Measurements from ENCODE around the gene FKBP8. TPM values are rescaled to one million over a fixed set of nuclear protein-coding genes. Genes with fewer than 3 reads are reported as not detected.
A peak's percentile ranks its signal among the peaks of the same experiment; 100 is the strongest.

Gene FKBP8
- total RNA-seq, 1 donor from 2014 or later, result 195 TPM

DNA sequence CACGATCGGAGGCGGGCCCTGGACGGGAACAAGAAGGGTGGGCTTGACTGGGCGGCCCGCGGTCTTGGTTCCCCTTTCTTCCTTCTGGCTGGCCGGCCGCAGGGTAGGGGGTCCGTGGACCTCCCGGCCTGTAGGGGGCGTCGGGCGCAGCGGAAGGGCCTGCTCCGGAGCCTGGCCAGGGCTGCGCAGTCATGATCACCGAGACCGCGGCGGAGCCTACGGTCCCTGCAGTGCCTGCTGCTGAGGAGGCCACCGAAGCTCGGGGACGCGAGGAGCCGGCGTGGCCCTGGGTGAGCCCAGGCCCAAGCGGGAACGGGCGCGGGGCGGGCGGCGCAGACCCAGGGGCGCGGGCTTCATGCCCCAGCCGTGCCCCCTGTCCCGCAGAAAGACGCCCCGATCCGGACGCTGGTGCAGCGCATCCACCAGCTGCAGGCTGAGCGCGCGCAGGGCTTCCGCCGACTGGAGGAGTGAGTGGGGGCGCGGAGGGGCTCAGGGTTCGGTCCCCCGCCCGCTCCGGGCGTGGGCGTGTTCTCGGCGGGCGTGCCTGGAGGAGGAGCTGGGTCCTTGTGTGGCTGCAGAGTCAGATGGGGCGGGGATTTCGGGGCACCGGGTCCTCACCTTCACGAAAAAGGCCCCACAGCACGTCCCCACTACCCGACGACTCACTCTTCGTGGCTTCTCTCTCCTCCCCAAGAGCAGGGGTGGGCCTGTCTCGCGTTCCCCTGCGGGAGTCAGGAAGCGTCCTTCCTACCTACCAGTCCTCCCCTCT, 45.4 kb upstream of the FKBP8 start, which contains the start of gene REX1BD:
REX1BD (plus strand) TSS at position 188 of the 769 bp plus-strand sequence; CDS start at position 192, 4 bp downstream.
- intact Hi-C loops (cut with DNase I), result no loop called here
- DNase-seq (peak; percentile 89), ATAC-seq (peak; percentile 95 to 96)

DNA sequence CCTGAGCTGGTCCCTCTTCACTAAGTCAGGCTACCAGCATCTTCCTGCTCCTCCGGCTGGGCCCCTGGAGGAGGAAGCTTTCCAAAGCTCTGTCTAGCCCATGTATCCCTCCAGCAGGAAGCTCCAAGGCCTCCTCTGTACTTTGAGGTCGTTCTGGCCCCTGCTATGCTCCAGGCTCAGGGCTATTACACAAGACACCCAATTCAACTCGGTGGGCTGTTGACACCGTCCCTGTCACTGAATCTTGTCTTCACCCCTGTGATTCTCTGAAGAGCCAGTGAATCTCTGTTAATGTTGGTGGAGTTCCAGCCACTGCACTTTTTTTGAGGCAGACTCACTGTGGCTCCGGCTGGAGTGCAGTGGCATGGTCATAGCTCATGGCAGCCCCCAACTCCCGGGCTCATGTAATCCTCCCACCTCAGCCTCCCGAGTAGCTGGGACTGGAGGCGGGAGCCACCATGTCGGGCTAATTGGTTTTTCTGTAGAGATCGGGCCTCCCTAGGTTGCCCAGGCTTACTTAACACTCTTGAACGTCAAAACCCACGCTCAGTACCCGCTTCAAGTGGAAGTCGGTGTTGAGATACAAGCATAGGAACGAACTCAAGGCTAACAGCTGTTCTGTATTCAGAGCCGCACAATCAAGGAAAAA, 44.7 kb upstream of the FKBP8 start:
- peaks cover 10% of the 10 kb centered on the region for H3K36me3 ChIP-seq
- intact Hi-C loops (cut with DNase I), result no loop called here
- no peaks in the 10 kb centered on the region for H3K9me3 ChIP-seq
- DNase-seq (no peak), ATAC-seq (no peak)
- peaks cover 23% of the 10 kb centered on the region for H3K4me1 ChIP-seq
- TF ChIP-seq, protein P1, sequence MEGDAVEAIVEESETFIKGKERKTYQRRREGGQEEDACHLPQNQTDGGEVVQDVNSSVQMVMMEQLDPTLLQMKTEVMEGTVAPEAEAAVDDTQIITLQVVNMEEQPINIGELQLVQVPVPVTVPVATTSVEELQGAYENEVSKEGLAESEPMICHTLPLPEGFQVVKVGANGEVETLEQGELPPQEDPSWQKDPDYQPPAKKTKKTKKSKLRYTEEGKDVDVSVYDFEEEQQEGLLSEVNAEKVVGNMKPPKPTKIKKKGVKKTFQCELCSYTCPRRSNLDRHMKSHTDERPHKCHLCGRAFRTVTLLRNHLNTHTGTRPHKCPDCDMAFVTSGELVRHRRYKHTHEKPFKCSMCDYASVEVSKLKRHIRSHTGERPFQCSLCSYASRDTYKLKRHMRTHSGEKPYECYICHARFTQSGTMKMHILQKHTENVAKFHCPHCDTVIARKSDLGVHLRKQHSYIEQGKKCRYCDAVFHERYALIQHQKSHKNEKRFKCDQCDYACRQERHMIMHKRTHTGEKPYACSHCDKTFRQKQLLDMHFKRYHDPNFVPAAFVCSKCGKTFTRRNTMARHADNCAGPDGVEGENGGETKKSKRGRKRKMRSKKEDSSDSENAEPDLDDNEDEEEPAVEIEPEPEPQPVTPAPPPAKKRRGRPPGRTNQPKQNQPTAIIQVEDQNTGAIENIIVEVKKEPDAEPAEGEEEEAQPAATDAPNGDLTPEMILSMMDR (IDR thresholded peaks at IDR 0.05), result no peak
- H3K4me3 ChIP-seq, result peak overlapping the region; percentile 97
- peak overlapping the region; percentile 89 for H3K27ac ChIP-seq
- no peaks in the 10 kb centered on the region for H3K27me3 ChIP-seq (ENCODE audit: low read depth)

More for the DNA sequence above, 45.4 kb upstream of the FKBP8 start, which contains the start of gene REX1BD:
- no peaks in the 10 kb centered on the region for H3K9me3 ChIP-seq
- H3K36me3 ChIP-seq, result peaks cover 10% of the 10 kb centered on the region
- peak within 1 kb of the TSS; percentile 89 for H3K27ac ChIP-seq
- TF ChIP-seq, protein P1 (IDR thresholded peaks at IDR 0.05), result peak; percentile 95
- H3K27me3 ChIP-seq (ENCODE audit: low read depth), result no peaks in the 10 kb centered on the region
- H3K4me1 ChIP-seq, result peaks cover 23% of the 10 kb centered on the region
- peak within 1 kb of the TSS; percentile 97 for H3K4me3 ChIP-seq

- Histone ChIP-seq H3K9me3 (no peaks in the 10 kb centered on the region), H3K36me3 (peaks cover 10% of the 10 kb centered on the region), H3K4me1 (peaks cover 23% of the 10 kb centered on the region), H3K4me3 (no peak overlapping the region), H3K27me3 (ENCODE audit: low read depth) (no peaks in the 10 kb centered on the region), H3K27ac (no peak overlapping the region)
- DNase-seq (no peak), ATAC-seq (no peak)
- intact Hi-C loops (cut with DNase I), result no loop called here
- TF ChIP-seq, protein P1 (IDR thresholded peaks at IDR 0.05), result no peak
These were observed 44.2 kb upstream of the FKBP8 start for GRCh38 chr19:18587561-18587960.

DNA sequence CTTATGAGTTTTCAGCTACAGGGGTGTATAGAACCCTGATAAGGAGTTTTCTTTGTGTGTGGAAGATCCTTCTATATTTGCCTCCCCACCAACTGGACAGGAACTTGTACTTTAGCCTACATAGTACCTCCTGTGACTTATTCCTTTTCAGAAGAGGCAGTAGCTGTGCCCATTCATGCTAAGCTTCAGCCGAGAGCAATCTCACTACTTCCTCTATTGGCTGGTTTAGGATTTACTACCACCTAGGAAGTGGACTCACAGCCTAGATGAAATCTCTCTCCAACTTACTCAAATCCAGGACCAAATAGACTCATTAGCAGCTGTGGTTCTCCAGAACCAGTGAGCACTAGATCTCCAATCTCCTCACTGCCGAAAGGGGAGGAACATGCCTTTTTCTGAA, 42.9 kb upstream of the FKBP8 start:
- no peak for ATAC-seq
- H3K4me3 ChIP-seq, result no peak overlapping the region
- no peak for DNase-seq
- peaks cover 23% of the 10 kb centered on the region for H3K4me1 ChIP-seq
- peaks cover 10% of the 10 kb centered on the region for H3K36me3 ChIP-seq
- intact Hi-C loops (cut with DNase I), result no loop called here
- no peak overlapping the region for H3K27ac ChIP-seq
- no peaks in the 10 kb centered on the region for H3K9me3 ChIP-seq
- TF ChIP-seq, protein P1 (IDR thresholded peaks at IDR 0.05), result no peak
- no peaks in the 10 kb centered on the region for H3K27me3 ChIP-seq (ENCODE audit: low read depth)

- TF ChIP-seq, protein P1 (IDR thresholded peaks at IDR 0.05), result no peak
- Histone ChIP-seq H3K4me3 (no peak overlapping the region), H3K9me3 (no peaks in the 10 kb centered on the region)
These were observed 36.9 kb upstream of the FKBP8 start for GRCh38 chr19:18580311-18580710.

More at GRCh38 chr19:18580311-18580710, 36.9 kb upstream of the FKBP8 start:
- peaks cover 23% of the 10 kb centered on the region for H3K36me3 ChIP-seq
- H3K4me1 ChIP-seq, result no peaks in the 10 kb centered on the region
- DNase-seq, result no peak
- H3K27ac ChIP-seq, result no peak overlapping the region
- ATAC-seq, result no peak
- intact Hi-C loops (cut with DNase I), result no loop called here
- no peaks in the 10 kb centered on the region for H3K27me3 ChIP-seq (ENCODE audit: low read depth)
